Panc1 (cell line): ENCODE data around the gene NTM. TPM values are rescaled to one million over a fixed set of nuclear protein-coding genes. Genes with fewer than 3 reads are reported as not detected.

Experiments used
- ATAC-seq: fragments of 200-7000 bp; cut with Tn5 transposase; 2 replicates; pipeline ENCODE4 v1.9.1; 2020; ENCODE audit warnings: mild to moderate bottlenecking, moderate library complexity
- BruUV-seq: library from RNA; stranded (reverse); fragments of 400-500 nt; replicated peaks from 2 replicates; lab custom pipeline; 2021; lab: Mats Ljungman, UMichigan
- CTCF ChIA-PET: fragments of 300-600 bp; sonication (Branson Sonifier 250); formaldehyde crosslinking; loops from one replicate; lab custom pipeline; 2022; ENCODE audit warnings: antibody characterized with exemption; lab: Charles Lee
- POLR2A ChIA-PET: fragments of 300-600 bp; sonication (Branson Sonifier 250); formaldehyde crosslinking; loops from one replicate; lab custom pipeline; 2022; ENCODE audit warnings: antibody characterized with exemption; lab: Charles Lee
- DNase-seq: peaks from one replicate; pipeline ENCODE4 v3.0.0-alpha.2; 2010; ENCODE audit warnings: low read depth, low spot score
- H3K27ac ChIP-seq: 2 replicates; pipeline ENCODE4 v1.5.1; 2011; ENCODE audit warnings: mild to moderate bottlenecking, low read length, inconsistent platforms
- H3K27me3 ChIP-seq: fragments of 200-500 bp; sonication (Bioruptor generic); 2 replicates; pipeline ENCODE4 v1.6.0; 2014; ENCODE audit warnings: low read length, inconsistent platforms; ENCODE audit not compliant: control insufficient read depth, insufficient read depth
- H3K36me3 ChIP-seq: fragments of 200-500 bp; sonication (Bioruptor generic); 2 replicates; pipeline ENCODE4 v1.5.1; 2014; ENCODE audit warnings: inconsistent platforms, mild to moderate bottlenecking, low read length, moderate library complexity; ENCODE audit not compliant: control insufficient read depth, insufficient read depth
- H3K4me1 ChIP-seq: 2 replicates; pipeline ENCODE4 v1.5.1; 2011; ENCODE audit warnings: inconsistent platforms, mild to moderate bottlenecking, low read length, moderate library complexity; ENCODE audit not compliant: control insufficient read depth, insufficient read depth
- H3K4me3 ChIP-seq, 2 experiments: 2 replicates each; pipeline ENCODE4 v1.5.1; 2011 to 2012; ENCODE audit warnings: low read depth in 2 of 2, low read length in 2 of 2, mild to moderate bottlenecking in 2 of 2, inconsistent platforms in 1 of 2, moderate library complexity in 1 of 2
- H3K9me3 ChIP-seq: fragments of 200-500 bp; sonication (Bioruptor generic); 2 replicates; pipeline ENCODE4 v1.5.1; 2014; ENCODE audit warnings: low read depth, mild to moderate bottlenecking, inconsistent platforms, low read length, moderate library complexity; ENCODE audit not compliant: control insufficient read depth, insufficient read depth
- POLR2AphosphoS5 ChIP-seq: IDR thresholded peaks from 2 replicates; pipeline ENCODE4 v1.6.1; 2012; ENCODE audit warnings: mild to moderate bottlenecking, low read depth, low read length, moderate library complexity
- SIN3A ChIP-seq: IDR thresholded peaks from 2 replicates; pipeline ENCODE4 v1.6.1; 2012; ENCODE audit warnings: low read depth, mild to moderate bottlenecking, low read length, moderate library complexity, borderline replicate concordance; ENCODE audit not compliant: insufficient read depth
- TCF7L2 ChIP-seq: IDR thresholded peaks from 2 replicates; pipeline ENCODE4 v1.6.1; 2011; ENCODE audit warnings: mild to moderate bottlenecking, low read depth, low read length, inconsistent platforms
- in situ Hi-C: cut with HindIII; loops from 2 replicates; pipeline ENCODE4 v1.10.0; 2016; ENCODE audit warnings: low sequenced_read_pairs, low pct_unique_long_range_greater_than_20kb
- intact Hi-C: fragments of 100-400 bp; cut with micrococcal nuclease; formaldehyde crosslinking; loops from one replicate; pipeline ENCODE4 v1.10.0; 2022; ENCODE audit not compliant: unreplicated experiment
- total RNA-seq: library from RNA; stranded (reverse); gene quantifications from one replicate; pipeline ENCODE4 v1.2.1, GENCODE V29; 2021; ENCODE audit not compliant: unreplicated experiment
- TF ChIP-seq, protein P1 (sequence below), 2 experiments: IDR thresholded peaks; 2 replicates each; pipeline ENCODE4 v1.6.1; 2011 to 2012; ENCODE audit warnings: low read depth in 2 of 2, control low read depth in 1 of 2, low read length in 1 of 2, mild to moderate bottlenecking in 1 of 2, moderate library complexity in 1 of 2; ENCODE audit not compliant: insufficient read depth in 1 of 2
- TF ChIP-seq, protein P2 (sequence below): fragments of 450-650 bp; IDR thresholded peaks from 2 replicates; pipeline ENCODE4 v1.5.1; 2017; ENCODE audit warnings: mild to moderate bottlenecking

NTM gene
- total RNA-seq, 1 experiment from 2014 or later = 0.10 TPM

DNA sequence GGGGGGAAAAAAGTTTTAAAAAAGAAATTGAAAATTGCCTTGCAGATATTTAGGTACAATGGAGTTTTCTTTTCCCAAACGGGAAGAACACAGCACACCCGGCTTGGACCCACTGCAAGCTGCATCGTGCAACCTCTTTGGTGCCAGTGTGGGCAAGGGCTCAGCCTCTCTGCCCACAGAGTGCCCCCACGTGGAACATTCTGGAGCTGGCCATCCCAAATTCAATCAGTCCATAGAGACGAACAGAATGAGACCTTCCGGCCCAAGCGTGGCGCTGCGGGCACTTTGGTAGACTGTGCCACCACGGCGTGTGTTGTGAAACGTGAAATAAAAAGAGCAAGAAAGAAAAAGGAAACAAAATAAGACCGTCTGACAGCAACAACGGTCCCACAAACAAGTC lies 964.9 kb downstream of the NTM start:
- POLR2A ChIA-PET = no interaction called here
- ATAC-seq = no peak
- no peak for TF ChIP-seq SIN3A
- TF ChIP-seq TCF7L2 = no peak
- TF ChIP-seq, protein P1, sequence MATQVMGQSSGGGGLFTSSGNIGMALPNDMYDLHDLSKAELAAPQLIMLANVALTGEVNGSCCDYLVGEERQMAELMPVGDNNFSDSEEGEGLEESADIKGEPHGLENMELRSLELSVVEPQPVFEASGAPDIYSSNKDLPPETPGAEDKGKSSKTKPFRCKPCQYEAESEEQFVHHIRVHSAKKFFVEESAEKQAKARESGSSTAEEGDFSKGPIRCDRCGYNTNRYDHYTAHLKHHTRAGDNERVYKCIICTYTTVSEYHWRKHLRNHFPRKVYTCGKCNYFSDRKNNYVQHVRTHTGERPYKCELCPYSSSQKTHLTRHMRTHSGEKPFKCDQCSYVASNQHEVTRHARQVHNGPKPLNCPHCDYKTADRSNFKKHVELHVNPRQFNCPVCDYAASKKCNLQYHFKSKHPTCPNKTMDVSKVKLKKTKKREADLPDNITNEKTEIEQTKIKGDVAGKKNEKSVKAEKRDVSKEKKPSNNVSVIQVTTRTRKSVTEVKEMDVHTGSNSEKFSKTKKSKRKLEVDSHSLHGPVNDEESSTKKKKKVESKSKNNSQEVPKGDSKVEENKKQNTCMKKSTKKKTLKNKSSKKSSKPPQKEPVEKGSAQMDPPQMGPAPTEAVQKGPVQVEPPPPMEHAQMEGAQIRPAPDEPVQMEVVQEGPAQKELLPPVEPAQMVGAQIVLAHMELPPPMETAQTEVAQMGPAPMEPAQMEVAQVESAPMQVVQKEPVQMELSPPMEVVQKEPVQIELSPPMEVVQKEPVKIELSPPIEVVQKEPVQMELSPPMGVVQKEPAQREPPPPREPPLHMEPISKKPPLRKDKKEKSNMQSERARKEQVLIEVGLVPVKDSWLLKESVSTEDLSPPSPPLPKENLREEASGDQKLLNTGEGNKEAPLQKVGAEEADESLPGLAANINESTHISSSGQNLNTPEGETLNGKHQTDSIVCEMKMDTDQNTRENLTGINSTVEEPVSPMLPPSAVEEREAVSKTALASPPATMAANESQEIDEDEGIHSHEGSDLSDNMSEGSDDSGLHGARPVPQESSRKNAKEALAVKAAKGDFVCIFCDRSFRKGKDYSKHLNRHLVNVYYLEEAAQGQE (IDR thresholded peaks at IDR 0.05; ENCODE audit: insufficient read depth in 1 of 2, low read depth in 2 of 2, low read length in 1 of 2) = no peak
- TF ChIP-seq, protein P2, sequence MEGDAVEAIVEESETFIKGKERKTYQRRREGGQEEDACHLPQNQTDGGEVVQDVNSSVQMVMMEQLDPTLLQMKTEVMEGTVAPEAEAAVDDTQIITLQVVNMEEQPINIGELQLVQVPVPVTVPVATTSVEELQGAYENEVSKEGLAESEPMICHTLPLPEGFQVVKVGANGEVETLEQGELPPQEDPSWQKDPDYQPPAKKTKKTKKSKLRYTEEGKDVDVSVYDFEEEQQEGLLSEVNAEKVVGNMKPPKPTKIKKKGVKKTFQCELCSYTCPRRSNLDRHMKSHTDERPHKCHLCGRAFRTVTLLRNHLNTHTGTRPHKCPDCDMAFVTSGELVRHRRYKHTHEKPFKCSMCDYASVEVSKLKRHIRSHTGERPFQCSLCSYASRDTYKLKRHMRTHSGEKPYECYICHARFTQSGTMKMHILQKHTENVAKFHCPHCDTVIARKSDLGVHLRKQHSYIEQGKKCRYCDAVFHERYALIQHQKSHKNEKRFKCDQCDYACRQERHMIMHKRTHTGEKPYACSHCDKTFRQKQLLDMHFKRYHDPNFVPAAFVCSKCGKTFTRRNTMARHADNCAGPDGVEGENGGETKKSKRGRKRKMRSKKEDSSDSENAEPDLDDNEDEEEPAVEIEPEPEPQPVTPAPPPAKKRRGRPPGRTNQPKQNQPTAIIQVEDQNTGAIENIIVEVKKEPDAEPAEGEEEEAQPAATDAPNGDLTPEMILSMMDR = no peak
- TF ChIP-seq POLR2AphosphoS5 = no peak
- BruUV-seq = no TSS peak
- CTCF ChIA-PET = no interaction called here
- no peaks in the 10 kb centered on the region for H3K4me1 ChIP-seq
- in situ Hi-C loops (no loop called here), intact Hi-C loops (no loop called here)
- no peak overlapping the region for H3K4me3 ChIP-seq
- no peaks in the 10 kb centered on the region for H3K27me3 ChIP-seq
- no peaks in the 10 kb centered on the region for H3K9me3 ChIP-seq
- DNase-seq = no peak
- H3K36me3 ChIP-seq = no peaks in the 10 kb centered on the region
- no peak overlapping the region for H3K27ac ChIP-seq

DNA sequence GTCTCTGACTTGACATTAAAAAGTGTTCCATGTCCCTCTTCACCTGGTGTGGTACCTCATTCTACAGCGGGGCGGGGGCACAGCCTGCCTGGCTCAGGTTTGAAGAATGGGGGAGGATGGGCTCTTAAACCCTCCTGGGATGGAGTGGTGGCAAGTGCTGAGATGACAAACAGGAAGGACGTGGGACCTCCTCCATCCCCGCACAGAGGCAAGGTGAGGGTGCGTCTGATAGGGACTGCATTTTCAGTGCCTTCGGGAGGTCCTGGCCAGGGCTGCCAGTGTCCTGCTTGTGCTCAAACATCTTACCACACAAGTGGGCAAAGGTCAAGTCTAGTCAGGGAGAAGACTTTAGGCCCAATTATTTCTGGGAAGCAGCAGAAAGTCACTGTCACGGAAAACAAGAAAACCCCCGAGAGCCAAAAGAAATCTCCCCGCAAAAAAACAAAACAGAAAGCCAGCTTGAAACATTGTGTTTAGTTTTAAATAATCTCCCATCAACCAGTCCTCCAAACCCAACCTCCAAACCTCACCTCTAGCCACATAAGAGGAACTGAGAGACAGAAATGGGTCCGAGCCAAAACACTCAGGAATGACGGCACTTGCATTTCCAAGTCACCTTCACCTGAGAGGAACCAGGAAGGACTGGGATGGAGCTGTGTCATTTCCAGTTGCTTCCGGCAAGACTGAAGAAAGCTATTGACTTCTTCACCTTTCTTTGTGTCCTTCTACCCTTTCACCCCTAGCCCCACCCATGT lies 966.5 kb downstream of the NTM start:
- in situ Hi-C loops (no loop called here), intact Hi-C loops (no loop called here)
- DNase-seq = no peak
- ChIA-PET POLR2A (no interaction called here), CTCF (no interaction called here)
- BruUV-seq = no TSS peak
- Histone ChIP-seq H3K9me3 (no peaks in the 10 kb centered on the region), H3K27me3 (no peaks in the 10 kb centered on the region), H3K36me3 (no peaks in the 10 kb centered on the region), H3K4me1 (no peaks in the 10 kb centered on the region), H3K27ac (no peak overlapping the region), H3K4me3 (no peak overlapping the region)
- no peak for ATAC-seq
- no peak for TF ChIP-seq TCF7L2

DNA sequence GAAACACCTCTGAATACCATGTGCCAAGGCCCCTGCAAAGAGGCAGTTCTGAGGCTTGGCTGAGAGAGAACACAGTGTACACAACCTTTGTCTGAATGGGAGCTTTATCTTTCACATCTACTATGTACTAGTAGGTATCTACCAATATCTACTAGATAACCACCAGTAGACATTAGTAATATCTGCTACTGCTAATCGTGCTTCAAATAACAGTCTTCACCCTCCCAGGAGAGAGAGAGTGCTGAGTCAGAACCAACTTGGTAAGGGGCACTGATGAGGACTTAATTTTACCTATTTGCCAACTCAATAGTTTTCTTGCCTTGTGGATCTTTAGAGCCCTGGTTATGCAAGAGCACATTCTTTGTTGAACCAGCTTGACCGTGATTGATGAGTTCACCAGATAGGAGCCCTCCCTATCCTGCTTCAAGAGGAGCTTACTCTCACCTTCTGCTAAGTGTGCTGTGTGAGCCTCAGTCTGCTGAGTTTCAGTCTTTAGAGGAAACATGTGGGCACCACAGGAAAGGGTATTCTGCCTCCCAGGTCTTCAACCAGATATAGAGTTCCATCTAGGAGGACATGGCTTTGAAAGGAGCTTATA lies 967.5 kb downstream of the NTM start:
- H3K4me1 ChIP-seq = no peaks in the 10 kb centered on the region
- CTCF ChIA-PET = no interaction called here
- H3K27me3 ChIP-seq = no peaks in the 10 kb centered on the region
- intact Hi-C loops = no loop called here
- H3K27ac ChIP-seq = no peak overlapping the region
- H3K36me3 ChIP-seq = no peaks in the 10 kb centered on the region
- in situ Hi-C loops = no loop called here
- no peaks in the 10 kb centered on the region for H3K9me3 ChIP-seq
- BruUV-seq = no TSS peak
- POLR2A ChIA-PET = no interaction called here
- no peak overlapping the region for H3K4me3 ChIP-seq
- TF ChIP-seq, protein P1 (IDR thresholded peaks at IDR 0.05; ENCODE audit: insufficient read depth in 1 of 2, low read depth in 2 of 2, low read length in 1 of 2) = no peak
- TF ChIP-seq SIN3A (no peak), POLR2AphosphoS5 (no peak), TCF7L2 (no peak)
- TF ChIP-seq, protein P2 = no peak
- no peak for DNase-seq
- no peak for ATAC-seq
